GM21825 (cell line): ENCODE data around the gene TRPC3.

Experiments used
- ATAC-seq: cut with Tn5 transposase; IDR thresholded peaks from one replicate; pipeline ENCODE4 v1.9.1; 2021; ENCODE audit warnings: mild to moderate bottlenecking, moderate library complexity; ENCODE audit not compliant: unreplicated experiment

Gene TRPC3

GRCh38 chr4:121951521-121952110 is at the start of gene TRPC3:
TSS of gene TRPC3 (minus strand) at chr4:121952060. CDS start at chr4:121951680, 380 bp downstream.
- no peak for ATAC-seq

- no peak for ATAC-seq
These were observed 49.0 kb upstream of the TRPC3 start for GRCh38 chr4:122000849-122001248.

- ATAC-seq, result no peak
These were observed 46.2 kb upstream of the TRPC3 start for GRCh38 chr4:121998024-121998423.

- no peak for ATAC-seq
These were observed 44.1 kb upstream of the TRPC3 start for GRCh38 chr4:121995790-121996537.

GRCh38 chr4:121991968-121992367 is 40.1 kb upstream of the TRPC3 start:
- no peak for ATAC-seq

GRCh38 chr4:121990489-121990888 is 38.6 kb upstream of the TRPC3 start:
- ATAC-seq, result no peak

GRCh38 chr4:121989715-121990114 is 37.9 kb upstream of the TRPC3 start:
- ATAC-seq, result no peak

GRCh38 chr4:121988950-121989349 is 37.1 kb upstream of the TRPC3 start:
- ATAC-seq, result no peak

GRCh38 chr4:121980643-121981042 is 28.8 kb upstream of the TRPC3 start:
- ATAC-seq, result no peak

GRCh38 chr4:121978172-121978516 is 26.3 kb upstream of the TRPC3 start:
- peak; percentile 42 for ATAC-seq

- ATAC-seq, result peak; percentile 98
These were observed 25.7 kb upstream of the TRPC3 start for GRCh38 chr4:121977251-121978171.

- no peak for ATAC-seq
These were observed 23.9 kb upstream of the TRPC3 start for GRCh38 chr4:121975784-121976183.

GRCh38 chr4:121973816-121974215 is 22.0 kb upstream of the TRPC3 start:
- ATAC-seq, result no peak

GRCh38 chr4:121968859-121969258 is 17.0 kb upstream of the TRPC3 start:
- ATAC-seq, result no peak

GRCh38 chr4:121964958-121965357 is 13.1 kb upstream of the TRPC3 start:
- ATAC-seq, result no peak

GRCh38 chr4:121960818-121961217 is 9.0 kb upstream of the TRPC3 start:
- ATAC-seq, result no peak

GRCh38 chr4:121958777-121959176 is 6.9 kb upstream of the TRPC3 start:
- ATAC-seq, result no peak

GRCh38 chr4:121957266-121957665 is 5.4 kb upstream of the TRPC3 start:
- ATAC-seq, result no peak

GRCh38 chr4:121953860-121954259 is 2.0 kb upstream of the TRPC3 start:
- no peak for ATAC-seq

- no peak for ATAC-seq
These were observed 430 bp upstream of the TRPC3 start for GRCh38 chr4:121952290-121952689.

GRCh38 chr4:121950680-121951520 is 960 bp downstream of the TRPC3 start:
- ATAC-seq, result peak; percentile 23
